Endometrium (tissue), 2 donors: ENCODE results near the gene MTERF4.

Experiments
- FAIRE-seq: peaks from 2 replicates; lab custom pipeline; 2012; peaks lifted over from hg19 to GRCh38; lab: Jason Lieb, UNC
- donor health status: control.
- donor health status: control.

MTERF4 gene

DNA sequence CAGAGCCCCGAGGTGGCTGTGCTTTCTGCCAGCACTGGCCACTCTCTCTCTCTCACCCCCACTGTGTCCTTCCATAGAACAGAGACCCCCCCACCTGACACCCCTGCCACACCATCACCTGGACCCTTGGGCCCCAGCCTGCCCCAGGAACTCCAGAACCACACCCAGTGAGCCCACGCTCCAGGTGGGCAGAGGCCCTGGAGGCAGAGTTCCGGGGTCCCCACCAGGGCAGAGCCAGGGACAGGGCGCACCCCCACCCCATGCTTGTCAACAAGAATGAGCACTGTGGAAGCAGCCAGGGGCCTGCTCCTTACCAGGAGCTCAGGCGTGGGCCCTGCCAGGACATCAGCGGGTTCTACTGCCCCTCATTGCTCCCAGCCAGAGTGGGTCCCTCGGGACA lies 32.6 kb upstream of the MTERF4 start:
- no peak for FAIRE-seq

DNA sequence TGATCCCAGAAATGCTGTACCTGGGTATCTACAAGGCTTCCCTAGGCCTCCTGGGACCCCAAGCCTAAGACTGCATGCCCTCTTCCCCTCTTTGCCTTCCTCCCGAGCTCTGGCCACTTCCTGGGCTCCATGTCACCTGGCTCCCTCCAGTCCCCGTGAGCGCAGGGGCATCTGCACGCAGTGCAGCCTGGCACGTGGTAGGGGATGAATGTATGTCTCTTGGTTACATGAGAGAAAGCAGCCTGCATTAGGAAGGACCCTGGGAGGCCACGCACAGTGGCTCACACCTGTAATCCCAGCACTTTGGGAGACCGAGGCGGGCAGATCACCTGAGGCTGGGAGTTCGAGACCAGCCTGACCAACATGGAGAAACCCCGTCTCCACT lies 31.3 kb upstream of the MTERF4 start:
- no peak for FAIRE-seq

DNA sequence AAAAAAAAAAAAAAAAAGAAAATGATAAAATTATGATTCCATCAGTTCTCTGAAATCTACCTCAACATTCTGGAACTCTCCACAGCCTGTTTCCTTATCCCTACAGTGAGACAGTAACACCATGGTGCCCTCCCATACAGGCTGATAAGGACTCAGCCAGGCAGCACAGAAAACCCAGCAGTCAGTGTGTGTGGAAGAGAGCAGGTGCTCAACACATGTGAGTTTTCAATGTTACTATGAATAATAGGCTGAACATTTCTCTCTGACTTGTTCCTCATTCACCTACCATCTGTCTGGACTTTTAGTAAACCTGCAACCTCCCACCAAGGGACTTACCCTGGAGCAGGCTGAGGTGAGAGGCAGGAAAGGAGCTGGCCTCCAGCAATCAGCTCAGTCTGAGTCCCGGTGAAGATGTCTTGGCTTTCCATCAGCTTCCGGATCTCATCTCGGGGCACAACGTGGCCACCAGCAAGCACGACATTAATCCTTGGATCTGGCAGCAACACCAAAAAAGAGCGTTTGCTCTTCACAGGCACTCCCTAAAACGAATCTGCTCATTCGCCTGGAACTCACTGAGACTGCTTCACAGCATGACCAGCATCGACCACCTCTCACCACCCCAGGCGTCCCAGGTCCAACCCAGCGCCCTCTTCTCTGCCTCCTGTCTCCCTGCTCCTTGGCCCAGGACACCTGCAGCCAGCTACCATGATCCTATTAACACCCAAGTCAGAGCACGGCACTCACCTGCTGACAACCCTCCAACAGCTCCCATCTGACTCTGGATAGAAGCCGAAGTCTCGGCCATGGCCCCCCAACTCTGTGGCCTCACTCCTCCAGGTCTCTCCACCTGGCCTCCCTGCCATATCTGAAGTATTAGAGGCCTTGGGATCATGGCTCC lies 30.7 kb upstream of the MTERF4 start:
- FAIRE-seq: no peak

DNA sequence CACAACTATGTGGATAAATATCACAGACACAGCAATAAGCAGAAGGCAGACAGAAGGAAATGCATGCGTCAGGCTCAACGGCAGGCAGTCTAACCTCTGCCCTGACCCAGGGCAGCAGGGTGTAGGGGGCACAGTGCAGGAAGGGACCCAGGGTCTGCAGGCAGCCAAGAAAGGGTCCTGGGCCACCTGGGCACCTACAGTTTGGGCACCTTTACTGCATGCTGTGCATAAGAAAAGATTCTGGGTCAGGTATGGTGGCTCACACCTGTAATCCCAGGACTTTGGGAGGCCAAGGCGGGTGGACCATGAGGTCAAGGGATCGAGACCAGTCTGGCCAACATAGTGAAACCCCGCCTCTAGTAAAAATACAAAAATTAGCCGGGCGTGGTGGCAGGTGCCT lies 29.4 kb upstream of the MTERF4 start:
- no peak for FAIRE-seq

DNA sequence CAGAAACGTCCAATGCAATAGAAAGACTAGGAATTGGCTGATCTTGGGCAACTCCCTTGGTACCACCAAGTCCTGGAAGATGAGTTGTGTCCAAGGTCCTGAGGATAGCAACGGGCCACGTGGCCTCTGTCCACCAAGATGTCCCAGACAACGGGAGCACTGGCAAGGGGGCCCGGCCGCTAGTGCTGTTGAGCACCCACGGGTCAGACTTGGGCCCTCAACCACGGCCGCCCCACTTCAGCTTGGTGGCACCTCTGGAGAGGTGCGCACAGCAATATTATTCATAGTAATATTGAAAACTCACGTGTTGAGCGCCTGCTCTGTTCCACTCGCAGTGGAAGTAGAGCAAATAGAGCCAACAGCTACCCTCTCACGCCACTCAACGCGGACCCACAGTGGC lies 28.2 kb upstream of the MTERF4 start:
- no peak for FAIRE-seq

DNA sequence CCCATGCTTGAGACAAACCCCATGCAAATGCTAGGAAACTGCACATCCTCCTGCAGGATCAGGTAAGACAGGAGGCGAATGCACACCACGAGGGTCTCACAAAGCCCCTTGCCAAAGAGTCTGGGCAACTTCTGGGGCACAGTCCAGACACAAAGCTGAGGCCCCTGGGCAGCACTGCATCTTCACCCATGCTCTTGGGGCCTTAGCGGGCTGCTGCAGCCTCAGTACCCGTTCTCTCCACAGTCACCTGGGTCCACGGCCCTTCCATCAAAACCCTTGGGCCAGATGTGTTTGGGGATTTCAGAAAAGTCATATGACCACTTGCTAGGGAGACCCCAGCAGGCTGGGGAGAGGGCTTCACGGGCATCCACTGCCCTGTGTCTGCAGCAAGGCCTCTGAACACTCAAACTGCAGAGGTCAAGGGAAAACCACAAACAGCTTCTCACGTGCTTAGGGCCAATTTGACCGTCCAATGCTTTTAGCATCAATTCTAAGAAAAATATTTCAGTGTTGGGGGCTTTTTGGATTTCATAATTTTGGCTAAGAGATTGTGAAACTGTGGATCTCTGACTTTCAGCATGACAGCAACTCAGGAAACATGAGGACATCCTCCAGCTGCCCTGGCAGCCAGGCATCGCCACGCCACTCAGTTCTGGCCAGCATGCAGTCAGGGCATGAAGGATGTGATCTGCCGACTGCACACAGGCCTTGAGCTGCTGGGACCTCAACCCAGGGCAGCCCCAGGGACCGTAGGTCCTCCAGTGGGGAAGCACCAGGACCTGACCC lies 27.2 kb upstream of the MTERF4 start:
- no peak for FAIRE-seq

DNA sequence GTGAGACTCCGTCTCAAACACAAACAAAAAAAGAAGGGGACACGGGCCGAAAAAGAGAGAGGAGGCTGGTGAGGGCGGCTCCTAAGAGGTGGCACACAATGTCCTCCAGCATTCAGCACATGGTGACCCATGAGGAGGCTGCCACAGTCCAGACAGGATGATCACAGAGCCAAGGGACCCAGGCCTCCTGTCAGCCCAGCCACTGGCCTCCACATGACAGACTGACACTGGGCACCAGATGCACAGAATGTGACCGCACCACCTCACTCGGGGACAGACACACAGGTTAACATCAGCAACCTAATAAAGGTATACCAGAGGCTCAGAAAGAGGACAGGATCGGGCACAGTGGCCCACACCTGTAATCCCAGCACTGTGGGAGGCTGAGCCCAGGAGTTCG lies 26.2 kb upstream of the MTERF4 start:
- FAIRE-seq: no peak

DNA sequence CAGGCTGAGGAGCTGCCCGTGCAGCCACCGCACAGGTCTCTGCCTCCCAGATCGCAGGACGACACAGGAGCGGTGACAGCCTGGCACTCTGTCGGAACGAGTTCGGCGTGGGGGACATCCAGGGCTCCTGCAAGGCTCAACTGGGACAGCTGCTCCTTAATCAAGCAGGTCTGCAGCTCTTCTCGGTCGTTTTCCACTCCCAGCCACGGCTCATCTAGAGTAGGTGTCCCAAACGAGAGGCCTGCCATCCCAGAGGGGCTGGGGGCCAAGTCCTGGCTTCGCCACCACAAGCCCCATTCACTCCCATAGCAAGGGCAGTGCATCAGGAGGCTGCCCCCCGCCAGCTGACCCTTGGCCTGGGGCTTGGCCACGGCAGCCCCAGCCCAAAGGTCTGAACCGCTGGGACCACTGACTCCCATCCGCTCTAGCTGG lies 24.7 kb upstream of the MTERF4 start:
- FAIRE-seq: no peak

DNA sequence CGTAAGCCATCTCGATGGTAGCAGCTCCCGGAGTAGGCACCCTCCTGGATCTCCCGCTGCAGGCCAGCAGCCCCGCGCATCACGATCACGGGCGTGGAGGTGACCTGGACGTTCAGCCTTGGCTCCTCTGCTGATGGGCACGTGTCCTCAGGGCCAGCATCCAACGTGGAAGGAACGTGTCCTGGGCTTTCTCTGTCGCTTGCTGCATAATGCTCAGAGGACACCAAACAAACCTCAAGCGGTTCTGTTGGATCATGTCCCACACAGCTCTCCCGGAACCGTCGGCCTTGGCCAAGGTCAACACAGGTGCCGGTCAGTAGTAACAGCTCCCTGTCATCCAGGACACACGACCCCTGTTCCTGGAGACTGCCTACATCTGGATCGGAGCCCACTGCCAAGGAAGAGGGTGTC lies 24.1 kb upstream of the MTERF4 start:
- no peak for FAIRE-seq

DNA sequence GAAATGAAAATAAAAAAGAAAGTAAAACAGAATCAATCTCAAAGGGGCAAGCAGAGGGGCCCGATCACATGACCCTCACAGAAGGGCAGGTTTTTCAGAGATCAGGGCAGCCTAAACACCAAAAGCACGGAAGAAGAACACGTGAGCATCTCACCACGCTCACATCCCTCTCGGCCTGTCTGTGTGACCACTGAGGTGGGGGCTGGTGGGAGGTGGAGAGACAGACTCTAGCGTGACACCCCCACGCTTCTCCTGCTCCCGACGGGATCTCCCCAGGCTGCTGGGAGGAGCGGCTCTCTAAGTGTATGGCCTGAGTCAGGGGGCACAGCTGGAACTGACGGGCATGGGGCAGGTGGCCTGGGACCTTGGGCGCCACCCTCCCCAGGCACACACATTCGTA lies 23.5 kb upstream of the MTERF4 start:
- FAIRE-seq: no peak

DNA sequence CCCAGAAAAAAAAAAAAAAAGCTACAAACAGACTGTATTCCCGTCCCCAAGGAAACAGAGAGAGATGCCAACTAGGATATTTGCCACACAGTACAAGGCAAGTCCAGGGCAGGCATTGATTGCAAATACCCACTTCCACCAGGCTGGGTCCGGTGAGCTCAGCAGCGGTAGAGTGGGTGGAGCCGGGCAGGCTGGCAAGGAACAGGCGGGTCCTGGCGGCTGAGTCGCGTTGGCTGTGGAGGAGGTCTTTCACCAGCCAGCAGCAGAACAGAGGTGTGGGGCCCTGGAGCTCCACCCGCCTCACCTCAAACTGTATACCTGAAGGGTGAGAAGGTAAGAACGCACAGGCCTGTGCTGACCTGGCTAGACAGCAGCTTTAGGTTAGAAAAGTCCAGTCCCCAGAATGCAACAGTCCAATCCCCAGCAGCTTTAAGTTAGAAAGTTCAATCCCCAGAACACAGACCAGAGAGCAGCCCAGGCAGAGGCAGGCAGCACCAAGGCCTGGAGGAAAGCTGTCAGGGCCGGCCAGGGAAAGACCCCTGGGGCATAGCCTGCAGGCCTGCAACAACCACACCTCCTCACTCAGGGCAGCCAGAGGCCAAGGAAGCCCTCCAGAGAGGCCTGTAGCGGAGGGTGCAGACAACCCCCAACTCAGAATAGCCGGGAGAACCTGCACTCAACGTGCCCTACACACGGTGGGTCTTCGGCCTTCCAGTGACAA lies 21.9 kb upstream of the MTERF4 start:
- no peak for FAIRE-seq

DNA sequence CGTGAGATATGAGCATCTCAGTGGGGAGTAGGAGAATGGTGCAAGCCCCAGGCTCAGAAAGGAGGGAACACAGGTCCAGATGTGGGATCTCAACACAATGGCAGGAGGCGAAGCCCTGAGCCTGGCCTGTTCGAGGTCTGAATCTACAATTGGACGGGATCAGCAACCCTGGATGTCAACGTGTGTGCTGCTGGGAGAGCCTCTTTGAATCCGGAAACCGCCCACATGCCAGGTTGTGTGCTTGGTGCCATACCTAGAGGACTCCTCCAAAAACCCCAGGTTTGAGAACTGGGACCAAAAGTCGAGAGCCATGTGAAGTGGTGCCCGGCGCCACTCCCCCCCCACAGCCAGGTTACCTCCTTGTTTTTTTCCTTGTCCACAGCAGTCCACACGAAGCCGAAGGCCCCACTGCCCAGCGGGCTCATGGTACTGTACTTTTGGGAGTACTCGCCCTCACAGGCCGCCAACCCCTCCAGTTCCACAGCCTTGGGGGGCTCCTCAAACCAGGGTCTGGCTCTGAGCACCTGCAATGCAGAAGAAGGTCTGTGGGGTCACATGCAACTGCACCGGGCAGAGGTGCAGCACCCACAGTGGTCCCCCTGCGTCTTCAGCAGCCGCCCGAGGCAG lies 20.4 kb upstream of the MTERF4 start:
- FAIRE-seq: no peak

DNA sequence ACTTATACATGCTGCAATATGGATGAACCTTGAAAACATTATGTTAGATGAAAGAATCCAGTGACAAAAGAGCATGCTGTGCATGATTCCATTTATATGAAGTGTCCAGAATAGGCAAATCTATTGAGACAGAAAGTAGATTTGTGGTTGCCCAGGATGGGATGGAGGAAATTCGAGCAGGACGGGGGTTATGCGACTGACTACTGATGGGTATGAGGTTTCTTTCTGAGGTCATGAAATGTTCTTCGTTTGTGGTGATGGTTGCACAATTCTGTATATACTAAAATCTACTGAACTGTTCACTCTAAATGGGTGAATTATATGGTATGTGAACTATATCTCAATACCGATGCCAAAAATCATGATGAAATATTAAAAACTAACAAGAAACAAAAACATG lies 18.9 kb upstream of the MTERF4 start:
- FAIRE-seq: no peak

DNA sequence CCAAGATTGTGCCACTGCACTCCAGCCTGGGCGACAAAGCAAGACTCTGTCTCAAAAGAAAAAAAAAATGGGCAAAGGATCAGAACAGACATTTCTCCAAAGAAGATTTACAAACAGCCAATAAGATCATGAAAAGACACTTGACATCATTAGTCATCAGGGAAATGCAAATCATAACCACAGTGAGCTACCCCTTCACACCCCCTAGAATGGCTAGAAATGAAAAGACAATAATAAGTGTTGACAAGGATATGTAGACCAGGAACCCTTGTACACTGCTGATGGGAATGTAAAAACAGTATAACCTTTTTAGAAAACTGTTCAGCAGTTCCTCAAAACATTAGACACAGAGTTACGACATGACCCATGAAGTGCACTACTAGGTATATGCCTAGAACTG lies 18.4 kb upstream of the MTERF4 start:
- no peak for FAIRE-seq

DNA sequence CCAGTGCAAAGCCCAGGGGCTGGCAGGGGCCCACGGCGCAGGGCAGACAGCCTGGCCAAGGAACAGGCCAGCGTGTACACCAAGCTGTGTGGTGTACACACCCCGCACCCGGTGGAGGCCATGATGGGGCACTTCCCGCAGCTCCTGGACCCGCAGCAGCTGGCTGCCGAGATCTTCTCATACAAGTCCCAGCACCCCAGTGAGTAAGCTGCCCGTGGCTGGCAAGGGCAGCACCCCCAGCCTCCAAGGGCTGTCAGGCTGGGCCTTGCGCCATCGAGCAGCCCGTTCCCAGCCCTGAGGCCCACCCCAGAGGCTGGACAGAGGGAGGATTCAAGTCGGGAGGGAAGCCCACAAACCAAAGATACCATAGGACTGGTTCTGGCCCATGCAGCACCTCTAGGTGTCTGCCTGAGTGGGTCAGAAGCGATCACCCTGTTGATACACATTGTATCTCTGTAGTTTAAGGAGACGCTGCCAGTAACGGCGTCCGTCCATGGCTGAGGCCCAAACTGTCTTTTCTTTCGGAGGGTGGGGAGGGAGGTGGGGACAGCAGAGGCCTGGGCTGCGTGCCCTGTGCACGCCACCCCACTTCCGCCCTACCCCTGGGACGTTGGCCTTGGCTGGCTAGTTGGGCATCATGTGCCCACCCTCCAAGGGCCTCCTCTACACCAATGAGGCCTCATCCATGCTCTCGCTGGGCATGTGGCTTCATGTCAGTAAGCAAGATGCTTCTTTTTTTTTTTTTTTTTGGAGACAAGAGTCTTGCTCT lies 16.8 kb upstream of the MTERF4 start:
- FAIRE-seq: no peak

DNA sequence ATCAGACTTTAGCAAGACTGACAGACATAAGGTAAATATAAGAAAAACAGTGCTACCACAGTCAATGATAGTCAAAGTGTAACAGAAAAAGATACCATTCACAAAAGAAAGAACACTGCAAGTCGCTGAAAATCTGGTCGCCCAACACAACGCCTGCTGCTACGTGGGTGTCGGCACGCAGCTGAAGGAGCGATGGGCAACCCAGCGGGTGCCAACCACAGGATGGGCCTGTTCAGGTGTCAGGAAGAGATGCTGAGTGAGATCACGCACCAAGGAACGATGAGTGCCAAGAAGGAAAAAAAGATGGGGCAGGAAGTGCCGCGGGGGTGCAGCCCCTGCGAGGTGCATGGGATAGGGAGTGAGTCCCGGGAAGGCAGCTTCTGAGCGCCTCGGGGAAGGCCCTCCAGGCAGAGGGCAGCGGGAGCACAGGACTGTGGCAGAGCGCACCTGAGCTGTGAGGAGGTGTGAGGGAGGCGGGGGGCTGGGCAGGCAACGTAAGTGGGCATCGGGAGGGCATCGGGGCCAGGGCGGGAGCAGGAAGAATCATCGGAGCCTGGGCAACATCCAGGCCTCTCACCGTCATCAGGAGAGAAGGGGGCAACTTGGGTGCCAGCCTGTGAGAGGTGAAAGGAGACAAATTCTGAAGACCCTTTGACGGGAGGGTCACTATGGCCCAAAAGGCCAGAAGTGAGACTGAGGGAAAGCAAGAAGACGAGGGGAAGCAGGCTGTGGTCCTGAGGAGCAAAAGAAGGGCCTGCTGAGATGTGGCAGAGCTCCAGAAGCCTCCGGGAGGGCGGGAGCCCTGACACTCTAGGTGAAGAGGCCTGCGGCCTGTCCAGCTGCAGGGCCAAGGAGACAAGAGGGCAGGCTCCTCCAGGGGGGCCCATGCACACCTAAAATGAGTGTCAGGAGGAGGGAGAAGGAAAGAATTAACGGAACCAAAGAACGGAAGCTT lies 14.8 kb upstream of the MTERF4 start:
- no peak for FAIRE-seq

DNA sequence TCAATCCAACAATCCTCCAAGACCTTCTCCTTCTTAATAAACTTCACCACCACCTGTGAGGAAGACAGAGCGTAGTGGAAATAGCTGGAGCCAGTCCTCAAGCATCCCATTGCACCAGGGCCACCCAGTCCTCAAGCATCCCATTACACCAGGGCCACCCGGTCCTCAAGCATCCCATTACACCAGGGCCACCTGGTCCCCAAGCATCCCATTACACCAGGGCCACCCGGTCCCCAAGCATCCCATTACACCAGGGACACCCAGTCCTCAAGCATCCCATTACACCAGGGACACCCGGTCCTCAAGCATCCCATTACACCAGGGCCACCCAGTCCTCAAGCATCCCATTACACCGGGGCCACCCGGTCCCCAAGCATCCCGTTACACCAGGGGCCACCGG lies 13.3 kb upstream of the MTERF4 start:
- FAIRE-seq: no peak

DNA sequence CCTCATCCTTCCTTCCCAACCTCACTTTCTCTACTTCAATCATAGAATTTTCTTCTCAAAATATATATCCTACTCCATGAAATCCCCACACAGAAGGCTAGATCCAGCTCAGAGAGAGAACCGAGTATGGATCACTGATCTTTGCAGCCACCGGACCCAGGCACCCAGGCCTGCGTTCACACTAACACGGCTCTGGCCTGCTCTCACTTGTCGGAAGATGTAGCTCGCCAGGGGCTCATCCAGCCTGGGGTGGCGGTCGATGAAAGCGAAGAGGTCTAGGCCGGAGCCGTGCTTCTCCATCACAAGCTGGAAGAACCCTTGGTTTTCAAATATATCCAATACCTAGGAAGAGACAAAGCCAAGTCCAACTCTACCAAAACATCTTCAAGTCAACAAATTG lies 12.7 kb upstream of the MTERF4 start:
- no peak for FAIRE-seq

DNA sequence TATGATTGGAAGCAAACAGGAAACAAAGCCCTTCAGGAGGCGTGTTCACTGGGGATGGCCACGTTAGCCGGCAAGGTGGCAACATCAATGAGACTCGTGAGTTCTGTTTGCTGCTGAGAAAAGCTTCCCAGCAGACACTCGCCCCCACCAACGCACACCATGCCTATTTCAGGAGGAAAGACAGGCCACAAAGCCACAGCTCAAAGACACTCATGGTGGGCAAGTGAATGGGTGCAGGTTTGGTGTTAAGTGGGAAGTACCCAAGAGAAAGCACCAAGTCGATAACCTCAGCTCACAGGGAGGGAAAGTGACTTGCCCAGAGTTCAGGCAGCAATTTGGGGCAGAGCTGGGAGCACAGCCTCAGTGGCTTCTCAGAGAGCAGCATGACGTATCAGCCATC lies 10.5 kb upstream of the MTERF4 start:
- FAIRE-seq: no peak

DNA sequence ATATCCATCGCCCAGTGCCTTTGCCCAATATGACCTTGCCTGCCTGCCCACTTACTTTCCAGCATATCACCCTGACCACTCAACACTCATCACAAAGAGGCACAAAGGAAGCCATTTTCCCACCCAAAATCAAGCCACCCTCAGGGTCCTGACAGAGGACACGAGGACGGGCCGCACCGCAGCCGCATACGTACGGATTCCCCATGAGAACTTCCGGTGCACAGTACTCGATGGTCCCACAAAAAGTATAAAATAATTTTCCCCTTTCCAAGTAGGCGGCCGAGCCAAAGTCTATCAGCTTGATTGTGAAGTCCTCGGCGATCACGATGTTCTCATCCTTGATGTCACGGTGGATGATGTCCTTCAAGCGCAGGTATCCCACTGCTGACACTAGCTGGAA lies 10.0 kb upstream of the MTERF4 start:
- FAIRE-seq: no peak

DNA sequence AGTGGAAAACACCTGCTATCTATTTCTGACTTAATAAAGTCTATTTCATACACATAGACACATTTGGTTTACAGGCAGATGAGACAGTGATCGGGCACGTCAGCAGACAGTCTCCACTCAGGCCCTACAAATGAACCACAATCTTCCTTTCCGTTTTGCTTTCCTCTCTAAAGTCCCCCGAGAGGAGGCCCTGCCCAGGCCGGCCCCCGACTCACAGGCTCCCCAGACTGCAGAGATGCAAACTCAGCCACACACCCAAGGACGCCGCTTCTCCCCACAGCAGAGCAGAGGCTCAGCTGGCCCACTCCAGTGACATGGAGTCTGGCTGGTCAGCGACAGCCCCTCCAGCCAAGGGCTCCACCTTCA lies 9.3 kb upstream of the MTERF4 start:
- no peak for FAIRE-seq
